ENCODE data around the gene GPR33. TPM values are rescaled to one million over a fixed set of nuclear protein-coding genes. Genes with fewer than 3 reads are reported as not detected.

Gene GPR33
- total RNA-seq, 2 experiments from 2014 or later = not detected

GRCh38 chr14:31477248-31477647, 10.6 kb downstream of the GPR33 start:
- Histone ChIP-seq H2AFZ (ENCODE audit: low read length) (no peak overlapping the region), H3K9me3 (ENCODE audit: low read length) (no peaks in the 10 kb centered on the region), H3K36me3 (ENCODE audit: insufficient read depth, low read length) (no peaks in the 10 kb centered on the region), H3K4me3 (ENCODE audit: low read depth, low read length, poor library complexity, severe bottlenecking) (no peak overlapping the region), H3K9me2 (ENCODE audit: insufficient read depth, low read length) (no peaks in the 10 kb centered on the region), H3K4me1 (ENCODE audit: insufficient read depth, low read length, poor library complexity, severe bottlenecking) (no peaks in the 10 kb centered on the region), H3K79me2 (ENCODE audit: insufficient read depth, low read depth, low read length) (no peaks in the 10 kb centered on the region), H3K4me2 (ENCODE audit: low read length) (no peak overlapping the region), H3K27ac (ENCODE audit: low read depth, low read length, poor library complexity, severe bottlenecking) (no peak overlapping the region), H4K20me1 (ENCODE audit: insufficient read depth, low read length) (no peaks in the 10 kb centered on the region)
- DNase-seq (ENCODE audit: low spot score) = no peak
- intact Hi-C loops (cut with micrococcal nuclease; ENCODE audit: unreplicated experiment) = no loop called here
- POLR2A ChIA-PET = no interaction called here
- BruUV-seq (replicated peaks) = no TSS peak
- no peak for TF ChIP-seq CTCF (conservative IDR thresholded peaks at IDR 0.05; ENCODE audit: low read length)
- TF ChIP-seq EZH2phosphoT487 (IDR thresholded peaks at IDR 0.05; ENCODE audit: borderline replicate concordance, low read depth, low read length) = no peak
- CTCF ChIA-PET (ENCODE audit: unreplicated experiment) = no interaction called here

GRCh38 chr14:31476131-31476866, 11.5 kb downstream of the GPR33 start:
- intact Hi-C loops (cut with micrococcal nuclease; ENCODE audit: unreplicated experiment) = no loop called here

More at GRCh38 chr14:31476131-31476866, 11.5 kb downstream of the GPR33 start:
- Histone ChIP-seq H2AFZ (ENCODE audit: low read length) (no peak overlapping the region), H3K36me3 (ENCODE audit: insufficient read depth, low read length) (no peaks in the 10 kb centered on the region), H3K4me1 (ENCODE audit: insufficient read depth, low read length, poor library complexity, severe bottlenecking) (no peaks in the 10 kb centered on the region), H3K9me3 (ENCODE audit: low read length) (no peaks in the 10 kb centered on the region), H4K20me1 (ENCODE audit: insufficient read depth, low read length) (no peaks in the 10 kb centered on the region), H3K27ac (ENCODE audit: low read depth, low read length, poor library complexity, severe bottlenecking) (no peak overlapping the region), H3K9me2 (ENCODE audit: insufficient read depth, low read length) (no peaks in the 10 kb centered on the region), H3K4me2 (ENCODE audit: low read length) (no peak overlapping the region), H3K4me3 (ENCODE audit: low read depth, low read length, poor library complexity, severe bottlenecking) (no peak overlapping the region), H3K79me2 (ENCODE audit: insufficient read depth, low read depth, low read length) (no peaks in the 10 kb centered on the region)
- BruUV-seq (replicated peaks) = no TSS peak
- CTCF ChIA-PET (ENCODE audit: unreplicated experiment) = no interaction called here
- DNase-seq (ENCODE audit: low spot score) = no peak
- no peak for TF ChIP-seq EZH2phosphoT487 (IDR thresholded peaks at IDR 0.05; ENCODE audit: borderline replicate concordance, low read depth, low read length)
- no peak for TF ChIP-seq CTCF (conservative IDR thresholded peaks at IDR 0.05; ENCODE audit: low read length)
- POLR2A ChIA-PET = interaction anchor here (0.6 kb wide), 2 partner anchors 51 to 285 kb away, joined by 3 to 4 read pairs; no protein-coding TSS in a partner anchor

Measured in OCI-LY7 (cell line).